Erythroblast (primary cell): ENCODE measurements around the gene ARFGAP3.

Experiments used
- GATA1 ChIP-seq: IDR thresholded peaks from 2 replicates; pipeline ENCODE4 v1.6.1; 2011; ENCODE audit warnings: low read depth, mild to moderate bottlenecking, control low read depth, low read length, moderate library complexity
- POLR2A ChIP-seq: IDR thresholded peaks from 2 replicates; pipeline ENCODE4 v1.6.1; 2011; ENCODE audit warnings: mild to moderate bottlenecking, low read length

DNA sequence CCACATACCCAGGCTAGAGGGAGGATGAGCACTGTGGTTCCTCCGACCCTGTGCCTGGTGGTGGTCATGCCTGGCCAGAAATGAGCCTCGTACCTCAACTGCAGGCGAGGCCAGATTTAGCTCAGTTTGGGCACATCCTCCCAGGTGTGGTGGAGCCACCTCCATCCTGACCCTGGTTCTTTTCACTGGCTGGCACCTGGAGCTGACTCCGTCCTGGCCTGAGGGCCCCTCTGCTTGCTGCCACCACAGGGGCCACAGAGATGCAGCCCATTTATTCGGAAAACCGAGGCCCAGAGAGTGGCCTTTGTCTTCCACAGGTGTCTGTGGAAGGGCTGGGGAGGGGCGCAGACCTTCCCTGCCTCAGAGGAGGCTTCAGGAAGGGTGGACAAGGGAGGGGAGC lies 9.0 kb upstream of the ARFGAP3 start:
- TF ChIP-seq GATA1 = no peak
- TF ChIP-seq POLR2A = no peak
